DMS114 treated with DMSO at 0.1 percent for 48 hours (cell line): Measurements from ENCODE around the gene ZNF326.
A peak's percentile ranks its signal among the peaks of the same experiment; 100 is the strongest.
"Not testable (repeated sequence)": the region's sequence is repeated elsewhere in the genome, so short reads cannot be mapped to it uniquely, and the experiment has no call there.

Experiments used
- DNase-seq: peaks from one replicate; lab custom pipeline; 2025; ENCODE audit not compliant: unreplicated experiment; lab: John Stamatoyannopoulos, UW

Gene ZNF326

DNA sequence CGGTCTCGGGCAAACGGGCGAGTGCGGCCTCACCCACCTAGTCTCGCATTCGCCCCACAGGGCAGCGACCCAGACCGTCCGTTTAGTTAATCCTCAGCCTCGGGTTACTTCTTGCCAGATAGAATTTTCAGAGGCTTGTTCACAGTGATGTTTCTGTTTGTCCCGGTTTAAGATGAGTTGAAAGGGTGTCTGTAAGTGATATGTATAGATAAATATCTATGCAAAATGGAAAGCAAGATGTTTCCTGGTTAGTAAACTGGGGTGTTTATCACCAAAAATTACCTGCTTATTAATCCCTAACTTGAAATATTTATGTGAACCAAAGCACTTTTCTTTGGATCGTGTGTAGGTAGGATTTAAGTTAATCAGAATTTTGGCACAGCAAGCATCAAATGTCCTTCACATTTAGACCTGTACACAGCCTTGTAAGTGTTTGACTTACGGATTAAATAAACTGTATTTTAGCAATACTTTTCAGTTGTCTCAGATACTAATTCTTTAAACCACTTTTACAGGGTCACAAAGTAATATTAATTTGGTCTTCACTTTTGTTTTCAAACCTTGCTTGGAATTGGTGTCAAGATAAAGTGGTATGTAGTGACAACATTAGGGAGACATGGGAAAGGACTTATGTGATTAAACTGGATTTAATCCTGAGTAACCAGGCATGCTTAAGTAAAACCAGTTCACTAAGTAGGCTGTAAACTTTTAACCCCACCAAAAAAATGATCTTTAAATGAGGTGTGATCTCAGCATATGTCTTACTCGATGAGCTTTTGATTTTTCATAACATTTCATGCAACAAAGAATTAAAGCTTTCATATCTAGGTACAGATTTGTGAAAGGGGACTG, 914 bp downstream of the ZNF326 start:
- no peak for DNase-seq

DNA sequence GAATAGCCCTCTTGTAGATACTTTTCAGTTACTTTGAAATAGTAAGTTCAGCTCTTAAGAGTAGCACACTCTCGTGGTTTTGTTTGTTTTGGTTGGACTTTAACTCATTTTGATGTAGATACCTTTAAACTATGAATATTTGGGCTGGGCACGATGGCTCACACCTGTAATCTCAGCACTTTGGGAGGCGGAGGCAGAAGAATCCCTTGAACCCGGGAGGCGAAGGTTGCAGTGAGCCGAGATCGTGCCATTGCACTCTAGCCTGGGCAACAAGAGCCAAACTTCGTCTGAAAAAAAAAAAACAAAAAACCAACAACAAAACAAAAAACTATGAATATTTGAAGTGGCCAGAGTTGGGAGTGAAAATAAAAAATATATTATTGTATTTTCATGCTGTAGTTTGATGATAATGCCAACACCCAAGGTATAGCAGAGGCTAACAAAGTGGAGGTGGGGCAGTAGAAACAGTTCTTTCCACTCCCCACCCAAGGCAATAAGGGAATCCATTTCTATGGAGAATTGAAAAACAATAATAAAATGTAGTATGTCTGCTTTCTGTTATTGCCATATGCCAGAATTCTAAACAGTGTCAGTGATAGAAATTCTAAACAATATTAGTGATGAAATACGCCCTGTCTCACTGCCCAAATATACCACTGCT, 1.7 kb downstream of the ZNF326 start:
- no peak for DNase-seq

DNA sequence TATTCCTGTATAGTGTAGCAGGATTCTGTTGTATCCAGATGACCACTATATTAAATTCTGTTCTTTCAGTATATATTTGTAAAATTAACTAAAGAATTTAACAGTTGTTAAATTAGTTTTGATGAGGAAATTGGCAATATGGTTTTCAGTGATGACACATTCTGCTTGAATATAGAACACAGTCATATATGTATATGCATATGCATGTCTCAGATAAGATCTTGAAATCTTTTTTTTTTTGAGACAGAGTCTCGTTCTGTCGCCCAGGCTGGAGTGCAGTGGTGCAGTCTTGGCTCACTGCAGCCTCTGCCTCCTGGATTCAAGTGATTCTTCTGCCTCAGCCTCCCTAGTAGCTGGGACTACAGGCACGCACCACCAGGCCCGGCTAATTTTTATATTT, 2.2 kb downstream of the ZNF326 start:
- DNase-seq = not testable (repeated sequence)

DNA sequence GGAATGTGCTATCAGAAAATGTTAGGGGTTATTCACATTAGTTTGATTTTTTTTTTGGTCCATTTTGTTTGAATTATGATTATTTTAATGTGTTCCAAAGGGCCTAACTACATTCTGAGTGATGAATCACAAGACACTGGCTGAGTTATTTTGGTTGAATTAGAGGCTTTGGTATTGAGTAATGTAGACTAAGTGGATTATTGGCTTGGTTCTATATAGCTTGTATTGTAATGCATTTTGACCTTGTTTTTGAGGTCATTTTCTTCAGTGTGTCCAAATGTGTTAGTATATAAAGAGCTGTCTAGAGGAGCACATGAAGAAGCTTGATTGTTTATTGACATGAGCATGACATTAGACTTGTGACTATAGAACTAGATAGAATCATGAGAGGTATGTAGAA, 3.4 kb downstream of the ZNF326 start:
- DNase-seq = no peak

DNA sequence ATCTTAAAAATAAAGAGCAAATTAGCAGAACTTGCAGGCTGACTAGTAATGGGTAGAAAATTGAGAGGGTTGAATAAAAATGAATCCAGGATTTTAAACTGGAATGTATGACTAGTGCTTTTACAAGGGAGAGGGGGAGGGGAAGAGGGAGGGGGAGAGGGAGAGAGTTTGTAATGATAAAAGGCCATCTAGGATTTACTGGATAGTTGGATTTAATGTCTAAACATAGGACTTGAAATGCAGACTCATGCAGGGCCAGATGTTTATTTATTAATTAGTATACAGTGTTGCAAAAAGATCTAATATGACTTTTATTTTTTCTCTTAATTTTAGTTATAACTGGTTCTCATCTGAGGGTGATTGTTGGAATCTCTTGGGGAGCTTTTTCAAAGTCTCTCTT, 4.3 kb downstream of the ZNF326 start:
- no peak for DNase-seq

DNA sequence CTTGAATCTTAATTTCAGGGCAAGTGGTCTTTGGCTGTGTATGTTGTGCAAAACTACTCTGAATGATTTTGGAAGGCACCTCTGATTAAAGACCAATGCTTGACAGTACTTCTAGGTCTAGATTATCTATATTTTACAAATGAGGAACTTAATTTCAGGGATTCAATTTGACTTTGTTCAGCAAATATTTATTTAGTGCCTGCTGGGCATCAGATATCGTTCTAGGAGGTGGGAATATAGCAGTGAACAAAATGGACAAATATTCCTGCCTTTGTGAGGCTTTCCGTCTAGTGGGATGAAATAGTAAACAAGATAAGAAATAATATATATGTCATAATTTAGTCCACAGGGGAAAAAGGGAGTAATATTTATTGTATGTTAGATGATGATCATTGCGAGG, 4.7 kb downstream of the ZNF326 start:
- no peak for DNase-seq

DNA sequence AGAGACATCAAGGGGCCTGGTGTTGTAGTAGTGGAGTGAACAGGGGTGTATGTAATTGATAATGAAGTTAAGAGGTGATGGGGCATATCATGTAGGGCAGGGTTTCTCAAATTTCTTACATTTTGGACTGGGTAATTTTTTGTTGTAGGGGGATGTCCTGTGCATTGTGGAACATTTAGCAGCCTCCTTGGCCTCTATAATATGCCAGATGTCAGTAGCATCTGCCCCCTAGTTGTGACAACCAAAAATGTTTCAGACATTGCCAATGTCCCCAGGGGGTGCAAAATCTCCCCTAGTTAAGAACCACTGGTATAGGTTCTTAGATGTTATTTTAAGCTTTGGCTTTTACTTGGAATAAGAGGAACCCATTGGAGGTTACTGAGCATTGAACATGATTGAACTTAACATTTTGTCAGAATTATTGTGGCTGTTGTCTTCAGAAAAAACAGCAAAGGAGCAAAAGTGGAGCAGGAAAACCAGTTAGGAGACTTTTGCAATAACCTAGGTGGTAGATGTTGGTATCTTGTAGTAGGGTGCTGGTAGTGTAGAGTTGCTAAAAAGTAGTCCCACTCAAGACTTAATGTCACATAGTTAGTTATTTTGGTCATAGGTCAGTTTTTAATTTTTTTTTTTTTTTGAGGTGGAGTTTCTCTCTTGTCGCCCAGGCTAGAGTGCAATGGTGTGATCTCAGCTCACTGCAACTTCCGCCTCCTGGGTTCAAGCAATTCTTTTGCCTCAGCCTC, 6.2 kb downstream of the ZNF326 start:
- DNase-seq = no peak

DNA sequence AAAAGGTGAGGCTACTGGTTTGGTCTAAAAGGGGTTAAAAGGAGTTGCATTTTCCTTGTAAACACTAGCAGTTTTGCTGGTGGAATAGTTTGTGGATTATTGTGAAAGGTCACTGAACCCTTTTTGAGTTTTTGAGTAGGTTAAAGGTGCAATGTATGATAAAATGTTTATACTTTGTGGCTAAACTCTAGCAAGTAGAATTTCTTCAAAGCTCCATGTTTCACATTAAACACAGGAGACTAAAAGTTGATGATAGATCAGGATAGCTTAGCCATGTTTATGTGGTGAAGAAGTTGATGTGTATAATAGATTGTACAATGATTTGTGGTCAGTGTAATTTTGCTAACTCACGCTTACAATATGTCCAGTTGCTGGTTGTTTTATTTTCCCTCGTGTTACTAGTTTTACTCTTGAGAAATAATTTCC, 13.1 kb downstream of the ZNF326 start:
- DNase-seq = no peak

DNA sequence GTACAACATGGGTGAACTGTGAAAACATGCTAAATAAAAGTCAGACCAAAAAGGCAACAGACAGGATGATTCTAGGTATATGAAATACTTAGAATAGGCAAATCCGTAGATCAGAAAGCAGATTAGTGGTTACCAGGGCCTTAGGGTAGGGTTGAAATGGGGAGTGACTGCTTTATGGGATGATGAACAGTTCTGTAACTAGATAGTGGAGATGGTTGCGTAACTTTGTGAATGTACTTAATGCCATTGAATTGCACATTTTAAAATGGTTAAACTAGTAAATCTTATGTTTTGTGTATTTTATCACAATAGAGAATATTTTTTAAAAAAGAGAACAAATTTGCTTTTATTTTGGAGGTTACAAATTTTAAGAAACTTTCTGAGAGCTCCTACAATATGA, 17.4 kb downstream of the ZNF326 start:
- no peak for DNase-seq

DNA sequence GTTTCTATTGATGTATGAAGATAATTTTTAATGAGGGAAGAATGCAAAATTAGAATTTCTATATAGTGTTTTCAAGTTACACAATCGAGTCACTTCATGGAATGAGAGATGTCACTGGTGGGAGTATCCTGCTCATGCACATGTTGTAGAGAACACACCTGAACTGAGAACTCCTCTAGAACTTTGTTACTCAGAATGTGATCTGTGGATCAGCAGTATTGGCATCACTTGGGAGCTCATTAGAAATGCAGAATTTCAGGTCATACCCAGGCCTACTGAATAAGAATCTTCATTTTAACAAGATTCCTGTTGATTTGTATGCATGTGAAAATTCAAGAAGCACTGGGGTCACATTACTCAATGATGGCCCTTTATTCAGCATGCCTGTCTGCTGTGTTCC, 28.8 kb downstream of the ZNF326 start:
- no peak for DNase-seq

DNA sequence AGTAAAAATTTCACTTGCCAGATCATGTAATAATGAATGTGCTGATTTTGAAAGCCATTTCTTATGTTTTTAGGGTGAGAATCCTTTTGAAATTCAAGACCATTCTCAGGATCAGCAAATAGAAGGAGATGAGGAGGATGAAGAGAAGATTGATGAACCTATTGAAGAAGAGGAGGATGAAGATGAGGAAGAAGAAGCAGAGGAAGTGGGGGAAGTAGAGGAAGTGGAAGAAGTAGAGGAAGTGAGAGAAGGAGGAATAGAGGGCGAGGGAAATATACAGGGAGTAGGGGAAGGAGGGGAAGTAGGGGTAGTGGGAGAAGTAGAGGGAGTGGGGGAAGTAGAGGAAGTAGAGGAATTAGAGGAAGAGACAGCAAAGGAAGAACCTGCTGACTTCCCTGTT, 32.4 kb downstream of the ZNF326 start:
- DNase-seq = no peak

DNA sequence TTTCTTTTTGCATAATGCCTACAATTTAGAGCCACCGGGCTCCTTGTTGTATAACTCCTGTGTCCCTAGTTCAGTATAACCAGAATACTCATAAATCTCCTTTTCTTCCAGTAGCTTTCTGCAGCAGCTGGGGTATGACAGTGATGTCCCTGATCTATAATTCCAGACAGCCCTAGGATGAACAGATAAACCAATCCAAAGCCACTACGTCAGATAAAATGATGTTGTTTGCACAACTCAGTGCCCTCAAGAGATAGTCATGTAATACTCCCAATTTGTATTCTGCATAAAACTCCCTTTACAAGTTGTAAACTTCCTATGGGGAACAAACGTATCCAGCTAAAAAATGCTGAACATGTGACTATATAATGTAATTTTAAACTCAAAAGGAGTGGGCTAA, 44.7 kb downstream of the ZNF326 start:
- DNase-seq = no peak

DNA sequence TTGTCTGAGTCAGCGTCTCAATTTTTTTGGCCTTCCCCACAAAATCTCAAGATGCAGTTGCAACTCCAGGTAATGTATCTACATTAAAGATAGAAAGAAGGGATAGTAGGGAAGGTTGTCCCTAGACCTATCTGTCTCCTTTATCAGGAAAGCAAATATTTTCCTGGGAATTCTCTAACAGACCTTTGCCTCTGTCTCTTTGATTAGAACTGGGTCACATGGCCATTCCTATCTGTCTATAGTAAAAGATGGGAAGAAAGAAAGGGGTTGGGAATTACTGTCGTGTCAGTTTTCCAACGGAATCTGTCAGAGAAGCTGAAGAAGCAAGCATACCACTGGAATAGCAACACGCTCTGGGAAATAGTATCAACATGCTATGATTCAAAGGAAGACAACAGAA, 48.7 kb downstream of the ZNF326 start:
- DNase-seq = no peak

DNA sequence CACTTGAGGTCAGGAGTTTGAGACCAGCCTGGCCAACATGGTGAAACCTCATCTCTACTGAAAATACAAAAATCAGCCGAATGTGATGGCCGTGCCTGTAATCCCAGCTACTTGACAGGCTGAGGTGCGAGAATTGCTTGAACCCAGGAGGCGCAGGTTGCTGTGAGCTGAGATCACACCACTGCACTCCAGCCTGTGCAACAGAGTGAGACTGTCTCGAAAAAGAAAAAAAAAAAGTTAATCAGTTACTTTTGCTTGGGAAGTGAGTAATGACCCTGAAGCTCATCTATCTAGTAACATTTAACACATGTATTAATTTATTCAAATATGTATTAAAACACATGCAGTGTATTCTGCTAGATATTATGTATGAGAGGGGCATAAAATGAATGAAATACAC, 49.4 kb downstream of the ZNF326 start:
- no peak for DNase-seq

DNA sequence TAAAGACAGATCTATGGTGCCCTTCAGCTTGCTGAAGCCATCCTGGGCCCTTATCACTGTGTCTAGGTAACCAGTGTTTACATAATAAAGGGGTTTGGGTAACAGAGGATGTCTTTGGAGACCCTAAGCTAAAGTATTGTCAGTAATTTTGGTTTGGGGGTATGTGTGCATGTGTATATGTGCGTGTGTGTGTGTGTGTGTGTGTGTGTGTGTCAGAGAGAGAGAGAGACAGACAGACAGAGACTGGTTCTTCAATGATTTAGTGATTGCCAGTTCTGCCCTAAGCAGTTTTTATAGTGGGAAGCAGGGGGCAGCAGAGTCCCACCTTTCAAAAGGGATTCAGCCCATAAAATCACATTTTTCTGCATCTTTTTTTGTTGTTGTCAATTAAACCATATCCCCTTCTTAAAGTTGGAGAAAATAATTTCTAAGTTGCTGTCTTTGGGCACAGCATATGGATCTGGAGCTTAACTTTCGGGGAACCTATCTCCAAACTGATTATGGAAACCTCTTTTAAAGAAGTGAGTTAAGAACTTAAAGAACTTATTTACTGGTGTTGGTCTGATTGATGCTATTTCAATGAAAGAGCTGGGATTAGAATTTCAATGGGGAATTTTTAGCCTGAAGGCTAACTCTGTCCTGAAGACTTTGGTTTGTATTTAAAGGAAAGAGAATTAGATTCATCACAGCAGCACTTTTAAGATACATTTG, 51.1 kb downstream of the ZNF326 start:
- peak; percentile 17 for DNase-seq

DNA sequence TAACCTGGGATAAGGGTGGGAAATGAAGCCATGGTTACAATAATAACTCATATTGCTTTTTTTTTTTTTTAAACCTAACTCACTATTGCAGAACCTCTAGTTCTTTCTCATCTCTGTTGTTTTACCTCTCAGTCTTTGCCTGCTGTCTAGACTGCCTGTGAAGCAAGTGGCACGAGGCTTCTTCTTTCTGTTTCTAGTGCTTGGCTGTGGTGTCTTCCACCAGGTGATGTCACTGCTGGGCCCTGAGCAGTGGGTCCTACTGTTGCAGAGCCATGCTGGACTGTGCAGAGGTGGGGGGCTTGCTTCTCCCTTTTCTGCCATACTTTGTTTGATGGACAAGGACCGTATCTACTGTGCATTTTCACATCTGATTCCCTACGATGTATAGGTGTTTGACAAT, 51.7 kb downstream of the ZNF326 start:
- DNase-seq = no peak

DNA sequence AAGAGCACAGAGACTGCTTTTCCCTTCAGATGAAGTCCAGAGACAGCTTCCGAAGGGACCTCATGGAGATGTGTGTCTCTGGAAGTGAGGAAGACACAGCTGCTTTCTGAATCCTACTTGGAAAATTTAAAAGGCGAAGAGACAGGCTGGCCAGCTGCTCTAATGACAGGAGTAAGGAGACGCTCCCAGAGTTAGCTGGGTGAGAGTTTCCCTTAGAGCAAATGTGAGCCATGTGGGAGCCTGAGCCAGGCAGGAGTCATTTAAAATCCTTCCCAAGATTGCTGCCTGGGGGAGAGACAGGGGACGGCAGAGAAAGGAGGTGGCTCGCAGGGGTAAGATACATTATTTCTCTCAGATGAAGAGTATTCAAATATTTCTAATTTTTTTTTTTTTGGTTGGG, 53.1 kb downstream of the ZNF326 start:
- DNase-seq = no peak

DNA sequence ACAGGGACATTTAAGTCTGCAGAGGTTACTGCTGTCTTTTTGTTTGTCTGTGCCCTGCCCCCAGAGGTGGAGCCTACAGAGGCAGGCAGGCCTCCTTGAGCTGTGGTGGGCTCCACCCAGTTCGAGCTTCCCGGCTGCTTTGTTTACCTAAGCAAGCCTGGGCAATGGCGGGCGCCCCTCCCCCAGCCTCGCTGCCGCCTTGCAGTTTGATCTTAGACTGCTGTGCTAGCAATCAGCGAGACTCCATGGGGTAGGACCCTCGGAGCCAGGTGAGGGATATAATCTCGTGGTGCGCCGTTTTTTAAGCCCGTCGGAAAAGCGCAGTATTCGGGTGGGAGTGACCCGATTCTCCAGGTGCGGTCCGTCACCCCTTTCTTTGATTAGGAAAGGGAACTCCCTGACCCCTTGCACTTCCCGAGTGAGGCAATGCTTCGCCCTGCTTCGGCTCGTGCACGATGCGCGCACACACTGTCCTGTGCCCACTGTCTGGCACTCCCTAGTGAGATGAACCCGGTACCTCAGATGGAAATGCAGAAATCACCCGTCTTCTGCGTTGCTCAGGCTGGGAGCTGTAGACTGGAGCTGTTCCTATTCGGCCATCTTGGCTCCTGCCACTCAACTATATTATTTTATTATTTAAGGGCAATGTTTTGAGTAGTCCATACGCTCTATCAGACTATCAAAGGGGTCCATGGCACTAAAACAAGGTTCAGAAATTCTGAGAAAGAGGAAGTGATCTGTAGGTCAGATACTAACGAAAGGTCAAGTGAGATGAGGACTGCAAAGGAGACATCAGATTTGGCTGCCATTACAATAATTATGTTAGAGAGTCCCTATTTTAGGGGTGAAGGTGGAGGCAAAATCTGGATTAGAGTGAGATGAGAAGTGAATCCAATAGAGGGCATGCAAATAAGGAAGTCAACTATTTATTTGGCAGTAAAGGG, 68.1 kb downstream of the ZNF326 start:
- DNase-seq = not testable (repeated sequence)

DNA sequence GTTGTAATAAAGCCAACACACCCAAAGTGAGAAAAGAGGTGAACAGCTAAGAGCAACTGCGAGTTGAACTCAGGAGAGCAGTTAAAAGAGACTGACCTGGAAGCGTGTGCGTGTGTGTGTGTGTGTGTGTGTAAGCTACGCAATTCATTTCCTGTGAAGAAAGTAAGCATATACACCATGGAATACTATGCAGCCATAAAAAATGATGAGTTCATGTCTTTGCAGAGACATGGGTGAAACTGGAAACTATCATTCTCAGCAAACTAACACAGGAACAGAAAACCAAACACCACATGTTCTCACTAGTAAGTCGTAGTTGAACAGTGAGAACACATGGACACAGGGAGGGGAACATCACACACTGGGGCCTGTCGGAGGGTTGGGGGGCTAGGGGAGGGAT, 69.2 kb downstream of the ZNF326 start:
- DNase-seq = not testable (repeated sequence)
